Non-pigmented ciliary epithelial cell (primary cell): Measurements from ENCODE around the gene DCP1A.
"Not testable (repeated sequence)": the region's sequence is repeated elsewhere in the genome, so short reads cannot be mapped to it uniquely, and the experiment has no call there.

ENCODE experiments used
- DNase-seq: peaks from one replicate; pipeline ENCODE4 v3.0.0-alpha.2; 2010; ENCODE audit warnings: low read depth

The DCP1A gene

GRCh38 chr3:53264718-53265117 is 82.6 kb downstream of the DCP1A start:
- no peak for DNase-seq

- DNase-seq, result no peak
Observed at GRCh38 chr3:53263907-53264306, 83.4 kb downstream of the DCP1A start.

GRCh38 chr3:53261712-53262111 is 85.6 kb downstream of the DCP1A start:
- DNase-seq, result no peak

- DNase-seq, result no peak
Observed at GRCh38 chr3:53260286-53260785, 87.0 kb downstream of the DCP1A start.

- no peak for DNase-seq
Observed at GRCh38 chr3:53259427-53260259, 87.7 kb downstream of the DCP1A start.

GRCh38 chr3:53258600-53259426 is 88.5 kb downstream of the DCP1A start:
- DNase-seq, result no peak

- no peak for DNase-seq
Observed at GRCh38 chr3:53257465-53257864, 89.9 kb downstream of the DCP1A start.

GRCh38 chr3:53256704-53257055 is 90.7 kb downstream of the DCP1A start:
- DNase-seq, result no peak

GRCh38 chr3:53255775-53256703 is 91.3 kb downstream of the DCP1A start, which contains the start of gene TKT:
Gene TKT, minus strand, starts transcription at chr3:53256022. Its CDS starts 80 bp downstream, at chr3:53255942.
- peak; percentile 58 for DNase-seq

GRCh38 chr3:53255423-53255774 is 91.9 kb downstream of the DCP1A start:
- no peak for DNase-seq

GRCh38 chr3:53254509-53255422 is 92.6 kb downstream of the DCP1A start:
- DNase-seq, result no peak

- DNase-seq, result no peak
Observed at GRCh38 chr3:53253707-53254508, 93.4 kb downstream of the DCP1A start.

- DNase-seq, result not testable (repeated sequence)
Observed at GRCh38 chr3:53252947-53253322, 94.4 kb downstream of the DCP1A start.

GRCh38 chr3:53252096-53252946 is 95.0 kb downstream of the DCP1A start:
- no peak for DNase-seq

GRCh38 chr3:53250881-53251605 is 96.3 kb downstream of the DCP1A start:
- DNase-seq, result no peak

GRCh38 chr3:53250453-53250852 is 96.9 kb downstream of the DCP1A start:
- no peak for DNase-seq

- no peak for DNase-seq
Observed at GRCh38 chr3:53248161-53248560, 99.2 kb downstream of the DCP1A start.

- no peak for DNase-seq
Observed at GRCh38 chr3:53247619-53248018, 99.7 kb downstream of the DCP1A start.
